HG03108 (cell line): Measurements from ENCODE around the gene SNAP29.
"Not testable (repeated sequence)": the region's sequence is repeated elsewhere in the genome, so short reads cannot be mapped to it uniquely, and the experiment has no call there.

ENCODE experiments used
- ATAC-seq: cut with Tn5 transposase; IDR thresholded peaks from one replicate; pipeline ENCODE4 v1.9.1; 2021; ENCODE audit warnings: moderate library complexity; ENCODE audit not compliant: unreplicated experiment

Gene SNAP29

DNA sequence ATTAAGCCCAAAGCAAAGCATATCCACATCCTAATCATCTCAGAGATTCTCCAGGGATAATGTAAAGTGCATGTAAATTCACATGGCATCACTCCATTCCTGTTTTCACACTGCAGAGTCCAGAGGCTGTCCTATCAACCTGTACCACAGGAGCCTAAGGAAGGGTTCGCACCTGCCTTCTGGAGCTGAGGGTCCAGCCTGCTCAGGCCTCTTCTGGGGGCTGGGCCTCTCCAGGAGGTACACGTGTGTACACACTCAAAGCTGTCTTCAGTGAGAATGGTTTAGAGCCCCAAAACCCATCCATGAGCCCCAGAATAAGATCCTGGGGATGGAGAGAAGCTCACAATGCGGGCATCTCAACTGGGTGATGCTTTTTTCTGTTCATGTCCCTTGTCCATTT lies 24.1 kb upstream of the SNAP29 start:
- ATAC-seq: no peak

DNA sequence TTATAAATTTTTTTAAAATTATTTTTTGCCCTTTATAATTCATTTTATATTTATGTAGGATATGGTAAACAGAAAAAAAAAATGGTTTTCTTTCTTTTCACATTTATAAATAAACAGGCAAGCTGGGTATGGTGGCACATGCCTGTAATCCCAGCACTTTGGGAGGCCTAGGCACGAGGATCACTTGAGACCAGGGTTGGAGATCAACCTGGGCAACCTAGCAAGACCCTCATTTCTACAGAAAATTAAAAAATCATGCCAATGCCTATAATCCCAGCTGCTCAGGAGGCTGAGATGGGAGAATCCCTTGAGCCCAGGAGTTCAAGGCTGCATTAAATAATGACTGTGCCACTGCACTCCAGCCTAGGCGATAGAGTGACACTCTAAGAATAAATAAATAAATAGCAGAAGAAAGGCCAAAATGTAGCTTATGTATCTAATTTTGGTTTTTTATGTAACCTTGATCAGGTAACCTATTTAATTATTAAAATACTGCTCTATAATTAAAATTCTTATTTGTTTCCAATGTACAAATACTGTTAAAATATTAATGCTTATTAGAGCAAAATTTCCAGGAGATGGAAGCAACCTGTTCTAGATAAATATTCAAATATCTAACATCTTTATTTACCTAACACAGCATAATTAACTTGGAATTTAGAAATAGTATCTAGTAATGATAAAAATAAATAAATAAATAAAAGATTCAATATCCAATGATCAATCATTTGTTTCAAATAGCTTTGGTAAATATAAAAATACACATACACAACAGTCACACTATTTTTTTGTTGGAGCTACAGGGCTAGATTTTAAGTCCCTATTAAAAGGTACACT lies 21.6 kb upstream of the SNAP29 start:
- no peak for ATAC-seq

DNA sequence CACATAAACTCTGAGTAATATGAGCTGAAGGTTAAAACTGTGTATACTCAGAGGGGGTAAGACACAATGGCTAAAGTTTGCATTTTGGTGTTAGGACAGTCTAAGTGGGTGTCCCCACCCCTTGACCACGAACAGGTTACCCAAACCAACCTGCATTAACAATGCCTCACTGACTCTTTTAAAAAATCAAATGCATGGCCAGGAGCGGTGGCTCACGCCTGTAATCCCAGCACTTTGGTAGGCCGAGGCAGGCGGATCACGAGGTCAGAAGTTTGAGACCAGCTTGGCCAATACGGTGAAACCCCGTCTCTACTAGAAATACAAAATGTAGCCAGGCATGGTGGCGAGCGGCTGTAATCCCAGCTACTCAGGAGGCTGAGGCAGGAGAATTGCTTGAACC lies 19.5 kb upstream of the SNAP29 start:
- not testable (repeated sequence) for ATAC-seq

DNA sequence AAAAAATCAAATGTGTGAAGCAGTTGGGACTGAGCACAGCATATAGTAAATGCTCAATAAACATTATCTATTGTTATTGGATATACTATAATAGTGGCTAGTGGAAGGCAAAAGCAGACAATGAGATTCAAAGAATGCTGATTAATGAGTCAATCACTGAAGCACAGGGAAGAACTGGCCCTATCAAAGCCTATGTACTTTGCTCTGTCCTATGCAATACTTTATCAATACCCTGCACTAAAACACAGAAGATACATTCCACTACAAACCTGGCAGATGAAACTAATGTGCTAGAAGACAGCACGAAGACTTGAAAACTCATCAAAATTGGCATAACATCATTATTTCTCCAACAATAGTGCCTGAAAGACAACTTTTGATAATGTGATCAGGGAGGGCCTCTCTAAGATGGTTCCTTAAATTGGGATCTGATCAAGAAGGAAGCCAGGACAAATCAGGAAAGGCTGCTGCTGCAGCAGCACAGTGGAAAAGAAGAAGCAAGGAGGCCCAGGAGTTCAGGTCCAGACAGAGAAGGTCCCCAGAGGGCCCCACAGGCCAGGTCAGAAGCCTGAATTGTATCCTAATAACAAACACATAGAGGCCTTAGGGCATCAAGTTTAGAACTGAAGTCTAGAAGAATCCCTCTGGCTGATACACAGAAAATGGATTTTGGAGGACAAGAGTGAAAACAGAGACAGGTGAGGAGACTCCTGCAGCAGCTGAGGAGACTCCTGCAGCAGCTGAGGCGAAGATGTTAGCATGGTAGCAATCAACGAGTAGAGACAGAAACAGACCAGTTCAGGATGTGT lies 18.8 kb upstream of the SNAP29 start:
- ATAC-seq: no peak

DNA sequence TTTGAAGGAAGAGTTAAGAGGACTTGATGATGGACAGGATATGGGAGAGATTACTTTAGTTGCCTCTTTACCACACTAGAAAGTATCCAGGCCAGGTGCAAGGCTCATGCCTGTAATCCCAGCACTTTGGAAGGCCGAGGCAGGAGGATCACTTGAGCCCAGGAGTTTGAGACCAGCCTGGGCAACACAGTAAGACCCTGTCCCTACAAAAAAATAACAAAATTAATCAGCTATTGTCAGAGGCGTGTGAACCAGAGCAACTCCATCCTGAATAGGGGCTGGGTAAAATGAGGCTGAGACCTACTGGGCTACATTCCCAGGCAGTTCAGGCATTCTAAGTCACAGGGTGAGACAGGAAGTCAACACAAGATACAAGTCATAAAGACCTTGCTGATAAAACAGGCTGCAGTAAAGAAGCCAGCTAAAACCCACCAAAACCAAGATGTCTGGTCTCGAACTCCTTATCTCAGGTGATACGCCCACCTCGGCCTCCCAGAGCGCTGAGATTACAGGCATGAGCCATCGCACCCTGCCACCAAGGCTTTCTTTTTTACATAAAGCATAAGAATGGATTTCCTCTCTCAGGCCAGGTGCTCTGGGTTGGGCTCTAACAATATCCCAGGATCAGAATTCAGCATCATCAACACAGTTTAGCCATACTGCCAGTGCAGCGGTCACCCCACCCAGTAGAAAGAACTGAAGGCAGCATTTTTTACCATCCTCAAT lies 18.0 kb upstream of the SNAP29 start:
- no peak for ATAC-seq

DNA sequence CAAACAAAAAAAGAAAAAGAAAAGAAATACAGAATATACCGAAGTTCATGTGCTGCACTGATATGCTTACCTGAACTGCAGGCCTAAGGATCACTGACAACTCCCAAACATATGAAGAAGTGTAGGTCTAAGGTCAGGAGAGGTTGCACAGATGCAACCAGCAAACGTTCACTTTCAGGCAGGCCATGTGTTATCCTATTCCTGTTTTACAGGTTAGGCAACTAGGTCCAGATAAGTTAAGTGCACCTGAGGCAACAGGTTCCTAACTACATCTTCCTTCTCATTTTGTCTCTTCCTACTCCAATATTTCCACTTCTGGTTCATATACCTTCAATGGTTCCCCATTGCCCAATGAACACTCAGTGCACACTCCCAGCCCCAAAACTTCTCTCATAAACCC lies 15.3 kb upstream of the SNAP29 start:
- ATAC-seq: no peak

DNA sequence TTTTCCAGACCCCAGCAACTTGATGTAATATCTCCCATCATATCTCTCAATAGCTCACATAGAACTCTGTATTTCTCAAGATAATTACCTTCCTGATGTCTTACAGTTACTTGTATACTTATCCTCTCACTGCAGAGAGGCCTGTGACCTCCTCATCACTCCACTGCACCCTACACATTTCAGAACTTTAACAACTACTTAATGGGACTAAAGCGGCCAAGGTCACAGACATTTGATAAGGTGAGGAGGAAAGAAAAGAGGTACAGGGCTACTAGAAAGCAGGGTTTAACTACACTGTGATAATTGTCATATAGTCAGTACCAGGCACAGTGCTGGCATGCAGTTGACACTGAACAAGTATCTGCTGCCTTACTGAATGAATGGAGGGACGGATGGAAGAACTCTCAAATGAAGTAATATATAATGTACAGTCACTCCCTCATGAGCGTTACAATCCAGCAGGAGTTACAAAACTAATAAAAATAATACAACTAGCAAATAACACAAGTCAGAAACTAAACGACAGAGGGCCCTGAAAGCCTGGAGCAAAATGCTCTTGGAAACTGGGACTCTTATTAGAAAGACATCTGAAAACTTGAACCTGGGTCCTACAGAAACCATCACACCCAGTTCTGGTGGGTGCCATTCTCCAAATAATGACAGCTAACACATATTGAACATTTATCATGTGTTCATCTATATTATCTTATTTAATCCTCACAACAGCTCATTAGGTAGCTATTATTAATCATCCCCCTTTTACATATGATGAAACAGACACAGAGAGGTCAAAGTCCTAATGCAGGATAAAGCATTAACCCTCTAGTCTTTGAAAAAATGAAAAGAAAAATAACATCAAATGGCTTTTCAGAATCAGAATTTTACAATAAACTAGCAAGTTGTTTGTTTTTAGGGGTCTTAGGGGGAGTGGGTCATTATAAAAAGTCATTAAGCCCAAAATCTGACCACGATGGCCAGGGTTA lies 14.5 kb upstream of the SNAP29 start:
- no peak for ATAC-seq

DNA sequence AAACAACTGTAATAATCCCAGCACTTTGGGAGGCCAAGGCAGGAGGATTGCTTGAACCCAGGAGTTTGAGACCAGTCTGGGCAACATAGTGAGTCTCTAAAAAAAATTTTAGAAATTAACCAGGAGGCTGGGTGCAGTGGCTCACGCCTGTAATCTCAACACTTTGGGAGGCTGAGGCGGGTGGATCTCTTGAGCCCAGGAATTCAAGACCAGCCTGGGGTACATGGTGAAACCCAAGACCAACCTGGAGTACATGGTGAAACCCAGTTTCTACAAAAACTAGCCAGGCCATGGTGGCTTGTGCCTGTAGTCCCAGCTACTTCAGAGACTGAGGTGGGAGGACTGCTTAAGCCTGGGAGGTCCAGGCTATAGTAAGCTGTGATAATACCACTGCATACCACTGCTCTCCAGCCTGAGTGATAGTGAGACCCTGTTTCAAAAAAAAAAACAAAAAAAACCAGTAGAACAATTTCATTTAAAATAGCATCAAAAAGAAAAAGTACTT lies 11.4 kb upstream of the SNAP29 start:
- ATAC-seq: no peak

DNA sequence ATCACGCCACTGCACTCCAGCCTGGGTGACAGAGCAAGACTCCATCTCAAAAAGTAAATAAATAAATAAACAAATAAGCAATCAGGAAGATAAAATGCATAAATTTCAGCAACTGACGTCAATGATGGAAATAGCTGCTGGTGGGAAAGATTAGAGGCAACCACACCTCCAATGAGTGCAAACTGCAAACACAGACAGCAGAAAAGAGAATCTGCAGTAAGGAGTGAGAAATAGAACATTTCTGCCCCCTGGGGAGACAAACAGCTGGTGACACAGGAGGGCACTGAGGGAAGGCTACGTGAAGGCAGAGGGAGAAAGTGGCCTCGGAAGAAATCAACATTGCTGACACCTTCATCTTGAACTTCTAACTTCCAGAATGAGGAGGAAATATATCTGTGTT lies 6.7 kb upstream of the SNAP29 start:
- ATAC-seq: no peak

DNA sequence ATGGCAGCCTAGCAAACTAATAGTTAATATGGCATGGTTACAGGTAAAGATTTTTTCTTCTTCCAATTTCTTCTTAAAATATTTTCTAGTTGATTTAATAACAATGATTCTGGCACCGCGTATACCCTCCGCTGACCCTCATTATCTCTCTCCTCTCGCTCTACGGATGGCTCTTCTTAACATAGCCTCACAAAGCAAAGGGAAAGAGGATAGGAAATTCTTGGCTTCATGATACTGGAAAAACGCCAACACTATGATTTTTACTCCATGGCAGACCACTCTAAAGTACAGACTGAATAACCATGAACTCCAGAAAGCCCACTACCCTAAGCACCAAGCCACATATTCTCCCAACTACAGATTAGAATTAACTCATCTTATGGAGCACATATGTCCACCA lies 6.3 kb upstream of the SNAP29 start:
- no peak for ATAC-seq

DNA sequence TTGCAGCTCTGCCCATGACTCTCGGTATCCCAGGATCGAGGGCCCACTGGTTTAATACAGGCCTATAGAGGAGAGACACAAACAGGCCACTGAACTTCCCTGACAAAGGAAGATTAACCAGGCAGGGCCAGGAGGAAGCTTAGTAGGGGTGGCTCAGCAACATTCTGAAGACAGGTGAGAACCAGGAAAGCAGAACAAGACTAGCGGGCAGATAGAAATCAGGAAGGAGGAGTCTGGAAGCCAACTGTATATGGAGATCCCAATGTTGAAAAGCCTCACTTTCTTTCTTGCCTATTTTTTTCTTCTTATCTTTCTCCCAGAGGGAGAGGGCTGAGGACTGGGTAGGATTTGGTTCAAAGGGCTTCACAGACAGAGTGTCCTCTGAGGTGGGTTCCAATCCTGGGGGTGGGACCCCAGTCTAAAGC lies 5.6 kb upstream of the SNAP29 start:
- ATAC-seq: no peak

DNA sequence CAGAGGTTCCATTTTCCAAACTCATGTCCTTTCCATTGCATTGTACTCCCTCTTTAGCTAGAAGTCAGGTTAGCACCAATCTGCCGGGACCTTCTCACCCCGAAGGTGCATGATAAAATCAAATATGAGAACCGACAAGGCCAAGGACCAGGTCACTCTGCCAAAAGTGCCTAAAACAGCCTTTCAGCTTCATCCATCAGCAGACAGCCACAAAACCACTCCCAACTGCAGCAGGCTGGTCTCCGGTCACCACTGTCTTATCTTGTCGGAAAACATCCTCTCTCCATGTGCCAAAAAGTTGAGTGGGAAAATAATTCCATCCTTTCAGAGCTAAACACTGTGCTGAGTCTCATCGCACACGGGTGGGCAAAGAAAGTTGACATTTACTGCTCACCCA lies 1.6 kb upstream of the SNAP29 start:
- no peak for ATAC-seq

DNA sequence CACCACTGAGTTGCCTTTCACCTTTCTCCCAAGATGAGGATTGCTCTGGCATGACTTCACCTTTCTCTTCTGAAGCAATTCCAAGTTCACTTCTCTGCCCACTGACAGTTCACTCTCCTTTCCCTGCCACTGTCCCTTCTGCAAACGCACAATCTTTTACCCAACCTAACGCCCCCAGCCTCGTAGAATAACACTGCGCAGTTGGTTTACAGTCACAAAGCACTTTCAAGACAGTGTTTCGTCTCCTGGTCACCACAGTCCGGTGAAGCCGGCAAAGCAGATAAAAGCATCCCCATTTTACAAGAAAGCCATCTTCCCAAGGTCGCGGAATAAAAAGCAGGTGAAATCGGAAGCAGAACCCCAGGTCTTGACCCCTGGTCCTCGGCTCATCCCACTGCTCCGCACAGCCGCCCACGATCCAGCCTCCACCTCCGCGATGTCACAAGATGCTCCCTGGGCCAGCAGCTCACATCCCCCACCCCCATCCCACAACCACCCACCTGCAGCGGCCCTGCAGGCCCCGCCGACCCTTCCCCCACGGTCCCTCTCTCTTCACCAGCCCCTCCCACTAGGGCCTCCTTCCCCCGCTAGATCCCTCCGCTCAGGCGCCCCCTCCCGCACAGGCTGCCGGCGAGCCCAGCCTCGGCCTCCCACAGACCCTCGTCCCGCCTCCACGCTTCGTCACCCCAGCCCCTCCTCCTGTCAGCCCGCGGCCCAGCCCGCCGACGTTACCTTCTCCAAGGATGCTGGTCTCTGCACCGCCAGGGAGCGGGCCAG lies 781 bp upstream of the SNAP29 start:
- ATAC-seq: peak; percentile 34

DNA sequence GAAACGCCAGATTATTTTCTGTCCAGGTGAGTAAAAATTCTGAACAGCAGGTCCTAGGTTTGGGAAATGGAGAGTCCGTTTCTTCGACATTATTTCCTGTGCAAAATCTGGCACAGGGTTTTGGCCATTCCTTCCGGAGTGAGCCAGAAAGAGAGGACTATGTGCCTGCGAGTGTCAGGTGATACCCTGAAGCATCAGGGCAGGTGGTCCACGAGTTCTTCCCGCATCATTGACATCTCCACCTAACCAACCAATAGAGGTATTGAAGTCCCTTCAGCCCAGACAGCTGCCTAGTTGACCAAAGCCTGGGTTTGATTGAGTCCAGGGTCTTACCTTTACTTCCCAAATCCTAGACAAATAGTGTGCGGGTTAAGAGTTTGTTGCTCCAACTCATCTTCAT lies 808 bp downstream of the SNAP29 start:
- ATAC-seq: no peak

DNA sequence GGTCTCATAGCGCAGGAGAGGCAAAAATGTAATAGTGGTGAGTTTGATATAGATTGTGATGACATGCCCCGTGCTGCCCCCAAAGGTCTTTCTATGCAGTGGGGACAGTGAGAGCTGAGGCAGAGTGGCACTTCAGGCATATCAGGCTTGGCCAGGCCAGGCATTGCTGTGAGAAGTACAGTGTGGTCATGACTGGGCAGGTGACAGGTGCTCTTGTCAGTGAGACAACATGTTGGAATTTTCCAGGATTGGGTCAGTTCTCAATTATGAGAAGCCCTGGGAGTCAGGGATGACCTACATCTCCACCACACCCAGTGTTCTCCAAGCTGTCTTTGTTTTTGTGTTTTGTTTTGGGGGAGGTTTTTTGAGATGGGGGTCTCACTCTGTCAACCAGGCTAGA lies 3.7 kb downstream of the SNAP29 start:
- ATAC-seq: no peak

DNA sequence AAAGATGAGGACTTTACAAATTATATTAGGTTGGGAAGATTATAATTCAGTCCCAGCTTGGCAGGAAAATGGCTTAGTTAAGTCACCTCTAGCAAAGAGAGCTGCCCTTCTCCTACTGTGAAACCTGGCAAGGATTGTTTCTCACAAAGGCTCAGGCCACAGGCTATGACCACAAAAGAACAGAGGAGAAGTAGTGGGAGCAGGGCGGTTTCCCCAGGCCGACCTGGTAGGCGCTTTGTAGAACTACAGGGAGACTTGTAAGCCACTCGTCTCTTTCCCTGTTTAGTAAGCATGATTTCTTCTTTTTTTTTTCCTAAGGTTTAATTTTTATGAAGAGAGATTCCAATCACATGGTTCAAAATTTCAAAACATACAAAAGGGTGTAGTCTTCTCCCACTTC lies 4.6 kb downstream of the SNAP29 start:
- no peak for ATAC-seq

DNA sequence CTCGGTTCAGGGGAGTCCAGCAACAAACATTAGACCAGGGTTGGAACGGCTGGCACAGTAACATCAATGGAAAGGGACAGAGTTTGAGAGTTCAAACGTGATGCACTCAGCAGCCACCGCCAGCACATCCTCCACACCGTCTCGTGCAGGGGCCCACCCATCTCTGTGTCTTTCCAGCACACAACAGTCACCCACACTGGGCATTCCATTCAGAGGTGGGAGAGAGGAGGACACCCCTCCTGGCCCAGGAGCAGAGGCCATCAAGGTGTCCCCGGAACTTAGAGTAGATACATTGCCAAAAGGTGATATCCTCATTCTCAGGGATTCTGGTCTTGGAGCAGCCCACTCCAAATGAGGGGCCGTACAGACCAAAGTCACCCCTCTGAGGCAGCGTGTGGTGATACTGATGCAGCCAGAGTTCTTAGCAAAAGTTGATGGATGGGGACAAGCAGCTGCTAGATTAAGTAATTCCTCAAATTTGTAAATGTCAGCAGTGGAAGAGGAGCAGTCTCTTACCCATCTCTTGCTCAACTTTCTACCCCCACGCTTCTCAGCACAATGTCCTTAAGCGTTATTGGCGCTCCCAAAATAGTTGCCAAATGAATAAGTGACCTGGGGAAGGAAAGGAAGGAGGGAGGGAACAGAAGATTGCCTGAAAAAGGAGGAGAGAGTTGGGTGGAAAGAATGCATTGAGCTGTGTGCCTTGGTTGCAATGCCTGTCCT lies 5.5 kb downstream of the SNAP29 start:
- ATAC-seq: no peak

DNA sequence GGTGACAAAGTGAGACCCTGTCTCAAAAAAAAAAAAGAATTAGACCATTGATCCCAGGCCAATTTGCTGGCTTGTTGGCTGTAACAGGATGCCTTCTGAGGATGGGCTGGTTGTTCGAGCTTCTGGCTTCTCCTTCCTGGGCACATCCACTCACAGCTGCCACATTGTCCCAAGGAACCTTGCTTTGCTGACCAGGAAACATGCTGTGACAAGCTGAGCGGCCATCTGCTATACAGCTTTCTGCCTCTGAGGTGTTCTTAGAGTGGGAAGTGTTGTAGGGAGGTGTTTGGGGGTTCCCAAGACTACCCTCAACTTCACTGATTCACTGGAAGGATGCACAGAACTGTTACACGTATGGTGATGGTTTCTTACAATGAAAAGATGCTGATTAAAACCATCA lies 6.5 kb downstream of the SNAP29 start:
- ATAC-seq: no peak
